OCI-LY7 (cell line): ENCODE results near the gene SNRNP48.

Source experiments
- CTCF ChIP-seq: fragments of 200-600 bp; sonication (generic); conservative IDR thresholded peaks from 2 replicates; pipeline ENCODE4 v1.5.1; 2014; ENCODE audit warnings: mild to moderate bottlenecking, antibody characterized with exemption, low read length, moderate library complexity, mixed read lengths
- EZH2phosphoT487 ChIP-seq: fragments of 200-600 bp; sonication (generic); IDR thresholded peaks from 2 replicates; pipeline ENCODE4 v1.6.1; 2018; ENCODE audit warnings: low read depth, borderline replicate concordance, mild to moderate bottlenecking, mixed run types, antibody characterized with exemption, low read length, moderate library complexity, mixed read lengths

- no peak for TF ChIP-seq CTCF
- TF ChIP-seq EZH2phosphoT487, result no peak
Observed at GRCh38 chr6:7640607-7641577, 50.9 kb downstream of the SNRNP48 start.
